Stimulated activated CD8-positive, alpha-beta memory T cell treated with anti-CD3 and anti-CD28 coated beads, Interleukin-4, amount 100 ng/mL, for 48 hours (primary cell): ENCODE results near the gene CD99.
"Not testable (repeated sequence)": the region's sequence is repeated elsewhere in the genome, so short reads cannot be mapped to it uniquely, and the experiment has no call there.

Experiments used
- DNase-seq: peaks from one replicate; pipeline ENCODE4 v3.0.0-alpha.2; 2020

Gene CD99

GRCh38 chrX:2774776-2775175 is 83.7 kb downstream of the CD99 start:
- DNase-seq = no peak

GRCh38 chrX:2780472-2781225 is 89.6 kb downstream of the CD99 start:
- DNase-seq = not testable (repeated sequence)

DNA sequence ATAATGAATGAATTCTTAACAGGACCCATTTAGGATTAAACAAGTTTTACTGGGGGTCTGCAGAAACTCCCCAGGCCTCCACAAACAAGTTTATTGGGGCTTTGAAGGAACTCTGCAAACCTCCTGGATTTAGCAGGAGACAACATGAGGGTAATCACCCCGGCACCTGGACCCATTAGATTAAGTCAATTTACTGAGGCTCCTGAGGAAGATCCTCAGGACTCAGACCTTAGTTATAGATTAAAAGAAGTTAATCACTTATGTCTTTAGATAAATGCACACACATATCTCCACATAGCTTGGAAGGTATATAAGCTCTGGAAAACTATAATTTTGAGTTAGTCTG is 90.1 kb downstream of the CD99 start:
- DNase-seq = no peak

- no peak for DNase-seq
Measured at GRCh38 chrX:2781698-2782097, 90.6 kb downstream of the CD99 start.

GRCh38 chrX:2782171-2782570 is 91.1 kb downstream of the CD99 start:
- DNase-seq = no peak

- no peak for DNase-seq
Measured at GRCh38 chrX:2782778-2783177, 91.7 kb downstream of the CD99 start.

- DNase-seq = no peak
Measured at GRCh38 chrX:2784026-2784425, 92.9 kb downstream of the CD99 start.

- no peak for DNase-seq
Measured at GRCh38 chrX:2785538-2785937, 94.4 kb downstream of the CD99 start.

- DNase-seq = no peak
Measured at GRCh38 chrX:2788980-2789379, 97.9 kb downstream of the CD99 start.

GRCh38 chrX:2789569-2789968 is 98.5 kb downstream of the CD99 start:
- no peak for DNase-seq
